Raji (cell line): Measurements from ENCODE around the gene GNG2.

Experiments used
- POLR2A ChIP-seq: IDR thresholded peaks from 2 replicates; pipeline ENCODE4 v1.6.1; 2011; ENCODE audit warnings: low read depth, low read length, control low read depth; ENCODE audit not compliant: insufficient read depth

Gene GNG2

GRCh38 chr14:51901475-51902024 is 41.1 kb downstream of the GNG2 start:
- TF ChIP-seq POLR2A = no peak

GRCh38 chr14:51908086-51908485 is 47.7 kb downstream of the GNG2 start:
- TF ChIP-seq POLR2A = no peak

- no peak for TF ChIP-seq POLR2A
These were observed 51.8 kb downstream of the GNG2 start for GRCh38 chr14:51912112-51912786.

GRCh38 chr14:51914310-51914709 is 53.9 kb downstream of the GNG2 start:
- no peak for TF ChIP-seq POLR2A

GRCh38 chr14:51917193-51917592 is 56.8 kb downstream of the GNG2 start:
- TF ChIP-seq POLR2A = no peak

GRCh38 chr14:51921026-51921425 is 60.6 kb downstream of the GNG2 start:
- no peak for TF ChIP-seq POLR2A

GRCh38 chr14:51922624-51923023 is 62.2 kb downstream of the GNG2 start:
- TF ChIP-seq POLR2A = no peak

- no peak for TF ChIP-seq POLR2A
These were observed 64.2 kb downstream of the GNG2 start for GRCh38 chr14:51924600-51924999.

GRCh38 chr14:51925980-51926379 is 65.6 kb downstream of the GNG2 start:
- no peak for TF ChIP-seq POLR2A

GRCh38 chr14:51926449-51926848 is 66.0 kb downstream of the GNG2 start:
- no peak for TF ChIP-seq POLR2A

GRCh38 chr14:51928568-51928967 is 68.2 kb downstream of the GNG2 start:
- no peak for TF ChIP-seq POLR2A

GRCh38 chr14:51929166-51929565 is 68.8 kb downstream of the GNG2 start:
- no peak for TF ChIP-seq POLR2A

GRCh38 chr14:51929910-51930682 is 69.7 kb downstream of the GNG2 start:
- no peak for TF ChIP-seq POLR2A

GRCh38 chr14:51931308-51931707 is 70.9 kb downstream of the GNG2 start:
- no peak for TF ChIP-seq POLR2A

GRCh38 chr14:51933191-51933590 is 72.8 kb downstream of the GNG2 start:
- TF ChIP-seq POLR2A = no peak

- TF ChIP-seq POLR2A = no peak
These were observed 77.7 kb downstream of the GNG2 start for GRCh38 chr14:51938137-51938536.
